ENCODE results near the gene ADAM21. TPM values are rescaled to one million over a fixed set of nuclear protein-coding genes. Genes with fewer than 3 reads are reported as not detected.

ADAM21 gene
- total and polyA plus RNA-seq, 2 experiments from 2014 or later, result not detected

DNA sequence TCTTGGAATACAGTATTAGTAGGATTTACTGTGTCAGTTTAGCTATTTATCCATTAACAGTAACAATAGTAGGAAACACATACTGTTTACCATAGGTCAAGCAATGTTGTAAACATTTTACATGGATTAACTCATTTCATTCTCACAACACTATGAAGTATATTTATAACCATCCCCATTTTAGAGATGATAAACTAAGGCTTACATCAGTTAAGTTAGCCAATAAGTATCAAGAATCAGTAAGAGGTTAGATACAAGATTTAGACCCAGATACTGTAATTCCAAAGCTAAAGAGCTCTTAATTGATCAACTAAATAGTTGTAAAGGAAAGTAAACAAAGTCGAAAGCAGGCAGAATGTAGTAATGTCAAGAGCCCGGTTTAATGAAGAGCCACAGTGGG, 36.2 kb upstream of the ADAM21 start:
- Mint-ChIP-seq H3K9me3 (no peaks in the 10 kb centered on the region), H3K27me3 (ENCODE audit: insufficient read depth, low read depth, poor library complexity) (peaks cover 2% of the 10 kb centered on the region), H3K27ac (no peak overlapping the region), H3K4me1 (peaks cover 29% of the 10 kb centered on the region), H3K36me3 (ENCODE audit: low read depth) (no peaks in the 10 kb centered on the region), H3K4me3 (peak overlapping the region; percentile 97)
- Histone ChIP-seq H3K4me1 (ENCODE audit: insufficient read depth) (peaks cover 5% of the 10 kb centered on the region; the same call in 1 of the 2 replicates), H3K9me2 (ENCODE audit: insufficient read depth) (no peaks in the 10 kb centered on the region), H3K4me3 (peak overlapping the region; percentile 69), H3F3A (replicated peaks; ENCODE audit: low read depth) (no peaks in the 10 kb centered on the region), H3K27me3 (ENCODE audit: insufficient read depth) (no peaks in the 10 kb centered on the region), H2AFZ (no peak overlapping the region), H3K36me3 (ENCODE audit: insufficient read depth) (peaks cover 7% of the 10 kb centered on the region; the same call in 1 of the 2 replicates), H3K27ac (ENCODE audit: low read depth) (no peak overlapping the region), H3K79me2 (replicated peaks; ENCODE audit: insufficient read depth) (peaks cover 57% of the 10 kb centered on the region), H3K4me2 (peak overlapping the region; percentile 85), H4K20me1 (replicated peaks; ENCODE audit: insufficient read depth) (no peaks in the 10 kb centered on the region; the same call in 1 of the 2 replicates)
- ATAC-seq (no peak), DNase-seq (ENCODE audit: low spot score) (no peak)
- no peak for TF ChIP-seq POLR2AphosphoS5 (IDR thresholded peaks at IDR 0.05; ENCODE audit: low read depth)
- no peak for TF ChIP-seq CREB1 (CRISPR knock-in tag; IDR thresholded peaks at IDR 0.05; ENCODE audit: low read depth)
- no peak for TF ChIP-seq ZNF462 (CRISPR knock-in tag; IDR thresholded peaks at IDR 0.05)
- no peak for TF ChIP-seq STAT1 (IDR thresholded peaks at IDR 0.05; ENCODE audit: unreplicated experiment)
- no peak for TF ChIP-seq NANOG (IDR thresholded peaks at IDR 0.05; ENCODE audit: borderline replicate concordance)
- no peak for TF ChIP-seq EZH2 (IDR thresholded peaks at IDR 0.05; ENCODE audit: low read depth, unreplicated experiment)
- TF ChIP-seq EZH2phosphoT487 (IDR thresholded peaks at IDR 0.05; ENCODE audit: unreplicated experiment), result no peak
- TF ChIP-seq, protein P1, sequence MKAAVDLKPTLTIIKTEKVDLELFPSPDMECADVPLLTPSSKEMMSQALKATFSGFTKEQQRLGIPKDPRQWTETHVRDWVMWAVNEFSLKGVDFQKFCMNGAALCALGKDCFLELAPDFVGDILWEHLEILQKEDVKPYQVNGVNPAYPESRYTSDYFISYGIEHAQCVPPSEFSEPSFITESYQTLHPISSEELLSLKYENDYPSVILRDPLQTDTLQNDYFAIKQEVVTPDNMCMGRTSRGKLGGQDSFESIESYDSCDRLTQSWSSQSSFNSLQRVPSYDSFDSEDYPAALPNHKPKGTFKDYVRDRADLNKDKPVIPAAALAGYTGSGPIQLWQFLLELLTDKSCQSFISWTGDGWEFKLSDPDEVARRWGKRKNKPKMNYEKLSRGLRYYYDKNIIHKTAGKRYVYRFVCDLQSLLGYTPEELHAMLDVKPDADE (IDR thresholded peaks at IDR 0.05), result no peak
- TF ChIP-seq ZNF114 (CRISPR knock-in tag; IDR thresholded peaks at IDR 0.05), result no peak
